NCI-H82 treated with DMSO at 0.1 percent for 48 hours (cell line): ENCODE measurements around the gene DLX1.

Experiments used
- DNase-seq: peaks from one replicate; lab custom pipeline; 2025; ENCODE audit not compliant: unreplicated experiment; lab: John Stamatoyannopoulos, UW

Gene DLX1

DNA sequence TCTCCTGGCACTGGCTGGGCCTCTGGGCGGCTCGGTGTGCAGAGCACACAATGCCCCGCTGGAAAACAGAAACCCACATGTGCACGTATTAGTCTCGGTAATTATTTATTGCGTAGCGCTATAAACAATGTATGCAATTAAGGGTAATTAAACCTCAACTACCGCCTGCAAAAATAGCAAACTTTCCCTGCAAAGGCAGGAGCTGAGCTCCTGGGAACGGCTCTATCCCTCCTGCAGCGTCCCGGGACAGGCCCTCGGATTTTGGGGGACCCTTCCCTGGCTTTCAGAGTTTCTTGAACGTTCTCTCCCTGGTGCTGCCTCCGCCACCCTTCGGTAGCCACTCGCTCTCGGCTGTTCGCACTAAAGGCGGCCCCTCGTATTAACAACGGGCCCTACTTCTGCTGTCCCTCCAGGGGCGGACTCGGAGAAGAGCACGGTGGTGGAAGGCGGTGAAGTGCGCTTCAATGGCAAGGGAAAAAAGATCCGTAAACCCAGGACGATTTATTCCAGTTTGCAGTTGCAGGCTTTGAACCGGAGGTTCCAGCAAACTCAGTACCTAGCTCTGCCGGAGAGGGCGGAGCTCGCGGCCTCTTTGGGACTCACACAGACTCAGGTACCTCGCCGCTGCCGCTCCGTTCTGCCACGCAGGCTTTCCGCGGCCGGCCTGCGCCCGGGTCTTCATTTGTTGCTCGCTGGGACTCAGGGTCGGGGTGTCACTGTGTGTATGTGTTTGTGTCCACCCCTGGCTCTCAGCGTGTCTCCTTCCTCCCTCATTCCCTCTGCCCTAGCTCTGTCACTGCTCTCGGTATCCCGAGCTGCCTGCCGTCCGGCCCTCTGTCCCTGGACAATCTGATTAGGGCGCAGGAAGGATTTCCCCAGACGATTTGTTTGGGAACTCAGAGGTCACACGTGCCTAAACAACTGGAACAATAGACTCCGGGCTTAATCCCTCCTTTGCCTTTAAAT lies 1.2 kb downstream of the DLX1 start:
- no peak for DNase-seq

DNA sequence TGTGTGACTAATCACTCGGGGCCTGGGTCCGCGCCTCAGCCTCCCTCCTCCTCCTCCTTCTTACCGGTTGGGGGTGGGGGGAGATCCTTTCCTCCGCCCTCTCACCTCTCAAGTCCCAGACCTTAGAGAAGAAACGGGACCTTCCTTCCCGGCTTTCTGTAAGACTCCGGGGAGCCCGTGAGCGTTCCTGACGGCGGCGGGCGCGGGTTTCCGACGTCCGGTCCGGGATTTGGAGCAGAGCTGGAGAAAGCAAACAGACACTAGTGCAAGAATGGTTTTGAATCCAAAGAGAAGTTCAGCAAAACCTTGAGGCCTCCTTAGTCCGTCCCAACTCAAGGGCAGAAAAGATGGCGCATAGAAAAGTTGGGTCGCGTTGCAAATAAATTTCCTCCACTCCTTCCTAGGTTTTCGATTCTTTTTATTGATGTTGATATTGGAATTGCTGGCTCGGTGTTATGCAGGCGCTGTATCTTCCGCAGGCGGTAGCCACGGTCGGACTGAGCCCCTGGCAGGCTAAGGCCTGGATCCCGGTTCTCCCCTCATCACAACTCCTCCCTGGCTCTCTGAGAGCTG lies 2.0 kb downstream of the DLX1 start:
- DNase-seq: no peak

DNA sequence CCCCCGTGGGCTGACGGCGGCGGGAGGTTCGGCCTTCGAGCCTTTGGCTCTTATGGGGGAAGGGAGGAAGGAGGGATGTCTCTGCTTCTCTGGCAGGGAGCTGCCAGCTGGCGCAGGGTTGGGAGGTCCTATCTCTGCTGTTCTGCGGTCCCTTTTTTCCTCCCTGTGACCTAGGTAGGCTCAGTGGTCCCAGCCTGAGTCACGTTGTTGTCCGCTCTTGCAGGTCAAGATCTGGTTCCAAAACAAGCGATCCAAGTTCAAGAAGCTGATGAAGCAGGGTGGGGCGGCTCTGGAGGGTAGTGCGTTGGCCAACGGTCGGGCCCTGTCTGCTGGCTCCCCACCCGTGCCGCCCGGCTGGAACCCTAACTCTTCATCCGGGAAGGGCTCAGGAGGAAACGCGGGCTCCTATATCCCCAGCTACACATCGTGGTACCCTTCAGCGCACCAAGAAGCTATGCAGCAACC lies 2.5 kb downstream of the DLX1 start:
- DNase-seq: no peak

DNA sequence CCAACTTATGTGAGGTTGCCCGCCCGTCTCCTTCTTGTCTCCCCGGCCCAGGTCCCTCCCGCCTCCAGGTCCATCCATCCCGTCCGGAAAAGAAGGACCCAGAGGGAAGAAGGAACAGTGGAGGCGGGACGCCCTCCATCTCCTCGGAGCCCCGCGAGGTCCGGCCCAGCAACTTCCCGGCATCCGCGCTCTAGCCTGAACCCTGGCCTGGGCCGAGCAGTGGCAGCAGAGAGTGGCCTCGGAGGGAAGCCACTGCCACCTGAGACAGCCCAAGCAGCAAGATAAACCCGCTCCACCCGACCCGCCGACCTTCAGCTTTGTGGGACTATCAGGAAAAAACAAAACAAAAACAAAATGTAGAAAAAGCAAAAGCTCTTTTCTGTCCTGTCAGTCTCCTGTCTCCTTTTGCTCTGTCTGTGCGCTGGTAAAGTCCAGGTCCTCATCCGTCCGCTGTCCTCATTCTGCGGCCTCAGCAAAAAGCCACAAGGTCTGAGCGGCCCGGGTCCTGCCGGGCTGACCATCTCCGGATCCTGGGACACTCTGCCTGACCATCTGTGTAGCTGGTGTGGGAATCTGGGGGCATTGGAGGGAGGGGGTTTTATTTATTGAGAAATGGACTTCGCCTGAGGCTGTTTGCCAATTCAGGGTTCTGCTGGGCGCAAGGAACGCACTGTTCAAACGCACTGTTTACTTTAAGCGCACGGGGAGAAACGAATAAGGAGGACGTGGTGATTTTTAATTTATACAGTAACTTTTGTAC lies 3.1 kb downstream of the DLX1 start:
- DNase-seq: no peak

DNA sequence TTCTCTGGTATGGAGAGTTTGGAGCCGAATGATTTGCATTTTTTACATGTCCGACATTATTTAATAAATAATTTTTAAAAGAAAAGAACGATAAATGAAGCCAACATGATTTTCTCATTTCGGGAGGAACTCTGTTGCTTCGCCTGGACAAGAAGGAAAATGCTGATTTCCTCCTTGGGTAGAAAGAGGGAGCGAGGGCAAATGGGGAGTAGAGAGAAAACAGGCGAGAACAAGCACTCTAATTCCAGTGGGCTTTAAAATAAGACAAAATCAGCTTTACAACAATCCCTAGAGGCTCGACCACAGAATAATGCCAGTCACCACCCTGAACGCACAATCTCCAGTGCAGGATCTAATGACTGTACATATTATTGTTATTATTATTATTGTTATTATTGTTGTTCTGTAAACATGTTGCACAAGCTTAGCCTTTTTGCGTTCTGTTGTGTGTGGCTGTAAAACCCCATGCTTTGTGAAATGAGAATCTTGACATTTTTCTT lies 3.7 kb downstream of the DLX1 start:
- DNase-seq: no peak

DNA sequence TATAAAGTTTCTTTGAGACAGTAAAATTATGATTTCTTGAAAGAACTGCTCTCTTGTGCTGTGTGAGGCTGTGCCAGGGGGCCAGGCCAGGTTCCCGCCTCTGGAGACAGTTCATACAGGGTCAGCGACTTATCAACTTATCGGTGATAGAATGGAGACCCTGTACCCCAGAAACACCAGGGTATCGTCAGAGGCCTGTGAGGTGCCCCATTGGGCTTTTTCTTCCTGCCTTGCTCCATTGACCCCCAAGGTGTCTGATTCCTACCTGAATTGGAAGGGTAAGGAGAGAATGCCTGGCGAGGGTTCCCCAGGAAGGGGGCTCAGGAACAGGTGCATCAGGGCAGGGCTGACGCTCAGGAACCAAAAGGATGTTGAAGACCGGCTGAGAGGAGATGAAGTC lies 4.3 kb downstream of the DLX1 start:
- no peak for DNase-seq

DNA sequence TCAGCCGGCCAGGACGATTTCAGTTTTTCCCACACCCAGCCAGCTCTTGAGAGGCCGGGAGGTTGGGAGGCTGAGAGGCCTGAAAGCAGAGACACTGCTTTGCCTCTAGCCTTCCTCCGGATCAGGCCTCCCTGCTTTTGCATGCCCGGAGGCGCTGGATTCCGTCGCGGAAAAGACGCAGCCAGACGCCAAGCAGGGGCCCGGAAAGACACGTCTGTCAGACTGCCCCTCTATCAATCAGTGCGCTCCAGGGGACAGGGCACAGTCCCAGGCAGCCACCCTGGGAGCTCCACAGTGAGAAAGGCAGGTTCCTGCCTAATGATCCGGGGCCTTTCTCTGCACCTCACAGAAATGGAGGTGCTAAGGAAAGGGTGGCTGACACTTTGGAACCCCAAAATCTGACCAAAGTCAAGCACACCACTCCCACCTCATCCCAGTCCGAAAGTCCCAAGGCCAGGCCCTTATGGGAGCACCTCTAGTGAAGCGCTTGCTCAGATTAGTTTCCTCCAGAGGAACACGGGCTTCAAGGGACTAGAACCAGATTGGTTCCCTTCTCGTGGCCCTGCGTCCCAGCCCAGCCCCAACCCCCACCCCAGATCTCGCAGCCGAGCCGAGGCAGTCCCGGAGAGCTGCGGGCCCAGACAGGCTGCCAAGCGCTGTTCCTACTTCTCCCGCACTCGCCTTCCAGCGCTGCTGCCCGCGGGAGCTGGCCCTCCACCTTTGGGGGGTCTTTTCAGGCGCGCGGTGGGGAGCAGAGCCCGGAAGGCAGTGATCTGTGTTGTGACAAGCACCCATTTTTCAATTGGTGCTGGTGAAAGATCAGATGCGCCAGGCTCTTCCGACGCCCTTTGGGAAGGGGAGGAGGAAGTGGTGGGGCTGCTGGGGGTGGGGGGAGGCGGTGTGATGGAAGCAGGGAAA lies 5.0 kb downstream of the DLX1 start:
- no peak for DNase-seq

DNA sequence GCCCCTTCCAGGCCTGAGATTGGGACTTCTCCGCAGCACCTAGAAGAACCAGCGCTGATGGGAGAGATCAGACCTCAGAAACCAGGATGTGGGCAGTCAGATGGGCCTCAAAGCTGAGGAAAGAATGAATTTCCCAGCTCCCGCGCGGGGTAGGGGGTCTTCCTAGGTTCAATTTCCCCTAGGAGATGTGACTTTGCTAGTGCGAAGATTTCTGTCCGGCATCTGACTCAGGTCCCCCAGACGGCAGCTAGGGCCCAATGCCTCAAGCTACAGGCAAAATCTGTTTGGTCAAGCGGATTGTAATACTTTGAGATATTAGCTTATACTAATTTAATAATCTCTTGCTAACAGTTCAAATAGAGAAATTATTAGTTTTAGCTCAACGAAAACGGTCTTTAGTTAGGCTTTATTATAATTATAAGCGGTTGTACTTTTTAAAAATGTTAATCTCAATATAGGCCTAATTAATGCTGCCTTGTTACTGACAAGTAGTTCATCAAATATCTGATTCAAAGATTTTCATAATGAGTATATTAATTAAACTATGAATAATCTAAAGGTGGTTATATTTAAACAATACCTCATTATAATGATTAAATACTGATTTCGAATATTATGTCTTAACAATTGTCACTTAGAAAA lies 5.8 kb downstream of the DLX1 start:
- no peak for DNase-seq

DNA sequence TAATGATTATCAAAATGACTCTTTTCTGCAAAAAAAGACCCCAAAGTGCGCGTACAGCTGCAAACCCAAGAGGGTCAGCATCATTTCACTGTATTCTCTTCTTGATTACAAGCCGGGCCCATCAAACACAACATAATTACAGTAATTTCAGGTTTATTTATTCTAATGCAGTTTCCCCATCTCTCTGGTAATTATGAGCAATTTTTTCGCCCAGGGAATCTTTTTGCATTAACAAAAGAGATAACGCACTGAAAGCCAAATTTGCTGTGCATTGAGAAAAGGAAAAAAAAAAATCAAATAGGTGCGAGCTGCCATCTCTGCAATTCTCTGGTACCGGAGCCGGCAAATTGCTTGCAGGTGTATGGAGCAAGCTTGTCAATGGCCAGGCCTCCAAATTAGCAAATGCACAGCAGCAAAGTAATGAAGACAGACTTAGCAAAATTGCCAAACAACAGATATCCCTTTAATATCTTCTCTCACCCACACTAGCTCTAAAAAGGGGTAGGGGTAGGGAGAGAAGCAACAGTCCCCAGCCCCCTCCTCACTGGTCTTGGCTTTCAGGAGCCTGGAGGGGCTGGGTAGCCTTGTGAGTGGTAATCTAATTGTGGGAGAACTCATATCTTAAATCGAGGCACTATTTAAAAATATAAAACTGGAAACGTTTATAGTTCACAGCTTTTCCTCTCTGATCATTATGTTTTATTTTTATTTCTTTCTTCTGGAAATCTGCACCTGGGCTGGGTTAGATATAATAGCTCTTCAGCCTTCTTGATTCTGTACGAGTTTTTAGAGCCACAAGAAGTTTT lies 6.7 kb downstream of the DLX1 start:
- DNase-seq: no peak

DNA sequence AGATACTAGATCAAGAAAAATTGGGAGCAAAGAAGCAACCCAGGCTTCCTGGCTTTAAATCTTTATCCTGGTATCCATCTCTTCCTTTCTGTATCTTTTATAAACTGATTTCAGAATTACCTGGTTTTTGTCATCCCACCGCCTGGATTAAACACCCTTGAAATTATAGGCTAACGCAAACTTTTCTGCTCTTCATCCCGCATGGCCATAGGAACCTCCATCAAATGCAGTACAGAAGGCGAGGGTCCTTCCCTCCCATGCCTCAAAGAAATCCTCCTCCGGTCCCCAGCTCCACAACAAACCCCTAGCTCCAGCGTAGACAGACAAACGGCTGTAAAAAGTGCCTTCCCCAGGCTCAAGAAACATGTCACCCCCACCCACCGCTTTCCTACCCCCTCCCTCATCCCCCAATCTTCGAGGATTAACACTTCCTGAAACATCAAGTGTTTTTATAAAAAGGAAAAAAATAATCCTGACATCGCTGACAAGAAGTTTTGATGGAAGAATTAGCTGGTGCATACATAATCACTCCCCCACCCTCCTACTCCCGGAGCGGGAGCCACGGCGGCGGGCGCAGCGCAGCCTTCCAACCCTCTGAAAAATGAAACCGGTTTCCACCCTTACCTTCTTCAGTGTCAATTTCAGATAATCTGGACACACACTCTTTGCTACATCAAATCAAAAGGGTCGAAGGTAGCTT lies 7.6 kb downstream of the DLX1 start:
- DNase-seq: no peak

DNA sequence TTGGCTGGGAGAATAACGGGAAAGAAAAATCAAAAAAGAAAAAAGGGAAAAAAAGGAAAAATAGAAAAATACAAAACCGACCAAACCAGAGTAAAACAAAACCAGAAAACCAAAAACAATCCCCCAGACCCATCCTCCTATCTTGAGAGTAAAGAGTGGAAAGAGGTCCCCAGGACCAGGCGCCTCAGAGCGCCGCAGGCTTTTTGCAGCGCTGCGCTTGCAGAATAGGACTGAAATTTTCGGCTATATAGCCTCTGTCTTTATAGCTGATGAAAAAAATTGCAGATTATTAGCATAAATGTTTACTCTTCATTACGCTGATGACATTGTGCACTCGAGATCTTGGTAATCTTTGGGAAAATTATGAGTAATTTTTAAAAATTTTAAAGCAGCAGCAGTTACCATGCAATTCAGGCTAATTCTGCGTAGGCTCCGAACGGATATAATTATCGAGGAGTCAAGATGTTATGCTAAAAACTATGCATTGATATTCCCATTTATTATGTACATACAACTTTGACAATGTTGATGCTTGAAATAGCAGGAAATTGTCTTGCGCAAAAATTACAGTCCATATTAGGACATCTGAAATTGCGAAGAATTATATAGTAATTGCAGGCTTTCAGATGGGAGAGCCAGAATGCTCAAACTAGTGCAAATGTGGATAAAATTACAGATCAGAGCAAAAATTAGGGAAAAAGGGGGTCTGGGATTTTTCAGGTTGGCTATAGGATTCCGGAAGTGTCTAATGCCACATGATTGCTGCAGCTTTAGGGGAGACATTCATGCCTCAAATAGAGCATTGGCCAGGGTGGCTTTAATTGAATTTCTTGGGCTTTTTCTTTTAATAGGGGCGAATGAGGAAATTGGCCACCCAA lies 8.3 kb downstream of the DLX1 start:
- DNase-seq: no peak

DNA sequence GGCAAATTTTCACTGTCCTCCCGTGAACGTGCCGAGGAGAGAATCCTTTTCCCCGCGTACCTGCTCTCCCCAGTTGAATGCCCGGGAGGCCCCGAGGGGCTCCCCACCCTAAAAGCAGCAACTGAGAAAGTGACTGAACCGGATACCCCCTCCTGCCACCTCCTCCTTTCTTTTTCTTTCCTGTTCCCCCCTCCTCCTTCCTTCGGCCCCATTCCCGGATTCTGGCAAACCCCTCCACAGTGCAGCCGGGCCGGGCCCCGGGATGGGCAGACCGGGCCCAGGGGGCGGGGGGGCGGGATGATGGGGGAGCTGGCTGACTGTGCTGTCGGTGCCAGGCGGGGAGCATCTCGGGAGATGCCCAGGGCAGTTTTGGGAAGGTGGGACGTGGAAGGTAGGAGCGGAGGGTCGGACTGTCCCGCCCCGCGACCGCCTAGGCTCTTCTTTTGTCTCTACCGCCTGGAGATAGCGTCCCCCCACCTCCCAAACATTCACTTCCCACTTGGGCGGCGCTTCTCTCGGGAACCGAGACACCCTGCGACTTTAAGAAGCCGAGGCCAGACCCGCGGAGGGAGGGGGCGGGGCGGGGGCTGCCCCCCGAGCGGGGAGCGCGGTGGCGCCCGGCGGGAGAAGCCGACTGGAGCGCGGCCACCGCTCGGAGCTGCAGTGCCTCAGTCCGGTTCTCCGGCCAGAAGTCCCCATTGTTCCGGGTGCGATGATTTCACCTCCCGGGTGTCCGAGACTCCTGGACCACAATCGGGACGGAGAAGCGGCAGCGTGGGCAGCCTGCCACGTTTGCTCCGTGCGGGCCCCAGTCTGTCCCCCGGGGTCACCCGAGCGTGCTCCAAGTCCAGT lies 9.2 kb downstream of the DLX1 start:
- no peak for DNase-seq

DNA sequence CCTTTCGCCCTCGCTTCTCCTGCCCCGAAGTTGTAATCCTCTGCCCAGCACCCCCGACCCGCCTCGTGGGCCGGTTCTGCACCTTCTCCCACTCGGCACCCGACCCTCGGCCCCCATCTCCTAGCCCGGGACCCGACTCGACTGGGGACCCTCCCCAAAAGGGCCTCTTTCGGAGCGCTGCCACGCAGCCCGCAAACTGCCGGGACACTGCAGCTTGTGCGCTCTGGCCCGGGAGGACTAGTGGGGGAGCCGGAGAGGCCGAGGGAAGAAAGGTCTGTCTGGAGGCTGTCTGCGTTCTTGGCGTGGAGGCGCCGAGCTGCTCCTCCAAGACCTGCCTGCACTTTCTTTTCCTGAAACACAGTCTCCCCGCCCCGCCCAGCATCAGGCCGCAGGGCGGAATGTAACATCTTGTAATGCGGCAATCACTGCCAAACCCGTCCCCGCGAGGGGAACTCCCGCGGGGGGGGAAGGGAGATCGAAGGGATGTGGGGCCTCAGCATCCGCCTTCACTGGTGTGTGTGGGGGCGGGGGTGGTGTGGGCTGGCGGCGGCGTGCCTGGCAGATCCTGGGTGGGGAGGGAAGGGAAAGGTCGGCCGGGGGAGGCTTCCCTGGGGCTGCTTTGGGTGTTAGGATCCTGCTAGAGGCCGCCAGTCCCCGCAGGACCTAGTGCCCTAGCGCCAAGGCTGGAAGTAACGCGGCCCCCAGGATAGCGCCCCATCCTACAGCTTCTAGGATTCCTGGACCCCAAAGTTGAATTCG lies 10.0 kb downstream of the DLX1 start:
- DNase-seq: peak; percentile 30

DNA sequence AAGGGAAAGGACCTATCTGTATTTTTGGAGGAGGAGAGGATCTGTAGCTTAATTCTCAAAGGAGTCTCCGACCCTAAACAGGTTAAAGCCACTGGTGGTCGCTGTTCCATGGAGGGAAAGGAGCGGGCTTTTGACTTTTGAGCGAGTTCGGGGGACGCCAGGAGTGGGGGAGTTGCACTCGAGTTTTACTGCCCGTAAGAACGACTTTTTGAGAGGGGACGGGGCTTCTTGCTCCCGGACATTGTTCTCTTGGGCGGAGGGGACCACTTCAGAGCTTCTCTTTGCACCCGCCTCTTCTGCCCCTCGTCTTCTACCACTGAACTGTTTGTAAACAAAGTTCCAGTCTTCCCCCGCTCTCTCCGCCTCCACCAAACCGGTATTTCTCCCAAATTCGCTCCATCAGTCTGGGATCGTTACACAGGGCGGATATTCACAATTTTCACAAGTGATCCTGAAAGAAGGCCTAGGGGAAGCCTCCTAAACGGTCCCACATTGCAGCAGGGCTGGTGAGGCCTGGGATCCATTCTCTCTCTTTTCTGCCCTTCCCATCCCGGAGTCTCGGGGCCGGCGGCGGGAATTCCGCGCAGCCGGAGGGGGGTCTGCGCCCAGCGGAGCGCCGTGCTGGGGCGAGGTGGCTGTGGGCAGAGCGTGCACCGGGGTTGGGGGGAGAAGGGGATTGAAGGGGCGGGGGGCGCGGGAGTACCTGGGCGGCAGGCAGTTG lies 10.8 kb downstream of the DLX1 start:
- DNase-seq: no peak
